Ovary (tissue), 3 donors: Measurements from ENCODE around the gene PCGF2.

Experiments
- EP300 ChIP-seq: sonication (generic); formaldehyde crosslinking; IDR thresholded peaks from one replicate; pipeline ENCODE4 v1.6.1; 2017; ENCODE audit warnings: antibody characterized with exemption
- POLR2A ChIP-seq: fragments of 450-650 bp; IDR thresholded peaks from one replicate; pipeline ENCODE4 v1.6.1; 2017; ENCODE audit warnings: antibody characterized with exemption, mild to moderate bottlenecking, moderate library complexity
- TF ChIP-seq, protein P1 (sequence below), 3 donors: fragments of 450-650 bp in 2 of 3; fragments of 200-600 bp in 1 of 3; IDR thresholded peaks; one replicate each; pipeline versions ENCODE4 v1.5.1 to v1.8.0; 2016 to 2022; ENCODE audit warnings: antibody characterized with exemption in 3 of 3, mild to moderate bottlenecking in 1 of 3
- donor health status: DM: no; HTN: no; CAD: no.

DNA sequence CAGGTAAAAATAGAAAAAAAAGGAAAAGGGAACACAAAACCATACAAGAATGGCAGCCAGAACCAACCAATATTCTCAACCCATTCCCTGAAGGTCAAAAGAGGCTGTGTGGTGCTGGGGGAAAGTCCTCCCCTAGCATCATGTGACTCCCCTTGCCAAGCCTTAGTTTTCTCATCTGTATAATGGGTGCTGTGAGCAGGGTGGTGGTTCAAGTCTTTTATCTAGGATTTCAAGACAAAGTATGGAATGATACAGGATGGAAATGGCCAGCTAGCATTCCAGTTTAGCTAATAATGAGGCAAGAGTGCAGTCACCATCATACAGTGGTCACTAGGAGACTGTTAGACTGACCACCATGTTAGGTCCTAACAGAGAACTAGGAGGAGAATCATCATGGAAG, 25.1 kb upstream of the PCGF2 start:
- no peak for TF ChIP-seq POLR2A
- TF ChIP-seq, protein P1, sequence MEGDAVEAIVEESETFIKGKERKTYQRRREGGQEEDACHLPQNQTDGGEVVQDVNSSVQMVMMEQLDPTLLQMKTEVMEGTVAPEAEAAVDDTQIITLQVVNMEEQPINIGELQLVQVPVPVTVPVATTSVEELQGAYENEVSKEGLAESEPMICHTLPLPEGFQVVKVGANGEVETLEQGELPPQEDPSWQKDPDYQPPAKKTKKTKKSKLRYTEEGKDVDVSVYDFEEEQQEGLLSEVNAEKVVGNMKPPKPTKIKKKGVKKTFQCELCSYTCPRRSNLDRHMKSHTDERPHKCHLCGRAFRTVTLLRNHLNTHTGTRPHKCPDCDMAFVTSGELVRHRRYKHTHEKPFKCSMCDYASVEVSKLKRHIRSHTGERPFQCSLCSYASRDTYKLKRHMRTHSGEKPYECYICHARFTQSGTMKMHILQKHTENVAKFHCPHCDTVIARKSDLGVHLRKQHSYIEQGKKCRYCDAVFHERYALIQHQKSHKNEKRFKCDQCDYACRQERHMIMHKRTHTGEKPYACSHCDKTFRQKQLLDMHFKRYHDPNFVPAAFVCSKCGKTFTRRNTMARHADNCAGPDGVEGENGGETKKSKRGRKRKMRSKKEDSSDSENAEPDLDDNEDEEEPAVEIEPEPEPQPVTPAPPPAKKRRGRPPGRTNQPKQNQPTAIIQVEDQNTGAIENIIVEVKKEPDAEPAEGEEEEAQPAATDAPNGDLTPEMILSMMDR (IDR thresholded peaks at IDR 0.05), result no peak
- TF ChIP-seq EP300, result no peak
